ENCODE results near the gene RAD51B. TPM values are rescaled to one million over a fixed set of nuclear protein-coding genes. Genes with fewer than 3 reads are reported as not detected.

RAD51B gene
- total RNA-seq, 1 experiment from 2014 or later: 16.7 TPM

DNA sequence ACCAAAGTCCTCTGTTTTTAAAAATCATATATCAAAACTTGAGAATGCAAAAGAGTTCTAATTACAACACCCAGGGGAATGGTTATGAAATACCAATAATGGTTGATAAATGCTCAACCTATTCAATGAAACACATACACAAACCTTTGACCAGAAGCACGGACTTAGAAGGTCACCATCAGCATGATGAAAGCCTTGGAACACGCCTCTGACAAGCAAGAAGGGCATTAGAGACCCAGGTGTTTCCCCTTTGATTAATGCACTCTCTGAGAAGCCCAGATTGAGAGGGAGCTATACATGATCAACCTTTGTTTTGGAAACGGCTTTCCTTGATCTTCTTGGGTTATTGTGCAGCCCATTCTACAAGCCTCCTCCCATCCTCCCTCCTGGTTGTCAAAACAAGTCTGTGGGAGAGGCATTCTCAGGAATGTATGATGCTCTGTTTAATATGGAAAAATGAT is 904.3 kb downstream of the RAD51B start:
- no peak overlapping the region for H3K23ac ChIP-seq (ENCODE audit: insufficient read length, low read depth, low read length)
- Mint-ChIP-seq H3K4me3 (no peak overlapping the region), H3K4me1 (peaks cover 6 to 11% of the 10 kb centered on the region in 2 experiments), H3K27ac (no peak overlapping the region), H3K27me3 (ENCODE audit: low read depth) (no peaks in the 10 kb centered on the region; the same call in none of the 2 replicates), H3K9me3 (peaks cover 0 to 2% of the 10 kb centered on the region in 2 experiments; a peak in 1 of 5 replicates), H3K36me3 (ENCODE audit: insufficient read depth in 1 of 3, low read depth in 3 of 3) (no peaks in the 10 kb centered on the region)
- H3T11ph ChIP-seq (ENCODE audit: low read length): no peak overlapping the region
- H3K4ac ChIP-seq (ENCODE audit: low read depth, low read length): no peak overlapping the region
- H2BK20ac ChIP-seq (ENCODE audit: low read depth, low read length, poor library complexity, severe bottlenecking): no peak overlapping the region
- no peak overlapping the region for H3K9ac ChIP-seq (ENCODE audit: extremely low read depth, insufficient read length, low read length)
- H3K4me1 ChIP-seq (ENCODE audit: insufficient read depth, low read length): no peaks in the 10 kb centered on the region
- no CpG with 5 or more reads among the region's 3 CpGs for WGBS (ENCODE audit: extremely low coverage, insufficient read length, low lambda C conversion rate)
- TF ChIP-seq, protein P1, sequence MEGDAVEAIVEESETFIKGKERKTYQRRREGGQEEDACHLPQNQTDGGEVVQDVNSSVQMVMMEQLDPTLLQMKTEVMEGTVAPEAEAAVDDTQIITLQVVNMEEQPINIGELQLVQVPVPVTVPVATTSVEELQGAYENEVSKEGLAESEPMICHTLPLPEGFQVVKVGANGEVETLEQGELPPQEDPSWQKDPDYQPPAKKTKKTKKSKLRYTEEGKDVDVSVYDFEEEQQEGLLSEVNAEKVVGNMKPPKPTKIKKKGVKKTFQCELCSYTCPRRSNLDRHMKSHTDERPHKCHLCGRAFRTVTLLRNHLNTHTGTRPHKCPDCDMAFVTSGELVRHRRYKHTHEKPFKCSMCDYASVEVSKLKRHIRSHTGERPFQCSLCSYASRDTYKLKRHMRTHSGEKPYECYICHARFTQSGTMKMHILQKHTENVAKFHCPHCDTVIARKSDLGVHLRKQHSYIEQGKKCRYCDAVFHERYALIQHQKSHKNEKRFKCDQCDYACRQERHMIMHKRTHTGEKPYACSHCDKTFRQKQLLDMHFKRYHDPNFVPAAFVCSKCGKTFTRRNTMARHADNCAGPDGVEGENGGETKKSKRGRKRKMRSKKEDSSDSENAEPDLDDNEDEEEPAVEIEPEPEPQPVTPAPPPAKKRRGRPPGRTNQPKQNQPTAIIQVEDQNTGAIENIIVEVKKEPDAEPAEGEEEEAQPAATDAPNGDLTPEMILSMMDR (conservative IDR thresholded peaks at IDR 0.05): no peak
- H3K27me3 ChIP-seq (ENCODE audit: insufficient read depth, low read length): no peaks in the 10 kb centered on the region
- no peak for DNase-seq
- no peaks in the 10 kb centered on the region for H3K23me2 ChIP-seq (ENCODE audit: insufficient read length, low read depth, low read length, poor library complexity, severe bottlenecking)
- no peak overlapping the region for H2BK5ac ChIP-seq (ENCODE audit: insufficient read length, low read length)
- no peak overlapping the region for H3K18ac ChIP-seq (ENCODE audit: insufficient read length, low read depth, low read length)
- H3K4me2 ChIP-seq (ENCODE audit: insufficient read depth, insufficient read length, low read length): no peak overlapping the region
- no peak overlapping the region for H2BK12ac ChIP-seq (ENCODE audit: insufficient read length, low read depth, low read length)
- no peak overlapping the region for H4K91ac ChIP-seq (ENCODE audit: insufficient read length, low read depth, low read length)
- H2BK15ac ChIP-seq (ENCODE audit: low read depth, low read length): no peak overlapping the region
- H3K79me1 ChIP-seq (ENCODE audit: insufficient read depth, low read depth, low read length, poor library complexity, severe bottlenecking): no peaks in the 10 kb centered on the region
- no peaks in the 10 kb centered on the region for H3K79me2 ChIP-seq (ENCODE audit: insufficient read depth, low read length)
- H2AK5ac ChIP-seq (ENCODE audit: insufficient read length, low read length): no peak overlapping the region
- no peak overlapping the region for H3K14ac ChIP-seq (ENCODE audit: insufficient read depth, low read length)
- no peak overlapping the region for H3K56ac ChIP-seq (ENCODE audit: insufficient read length, low read depth, low read length)
- H2BK120ac ChIP-seq (ENCODE audit: low read depth, low read length, poor library complexity, severe bottlenecking): no peak overlapping the region
- no peak overlapping the region for H3K27ac ChIP-seq (ENCODE audit: insufficient read length, low read depth, low read length)
- H4K20me1 ChIP-seq (ENCODE audit: control insufficient read depth, insufficient read depth, insufficient read length): no peaks in the 10 kb centered on the region
- no peak overlapping the region for H4K5ac ChIP-seq (ENCODE audit: insufficient read length, low read depth, low read length)
- no peaks in the 10 kb centered on the region for H3K9me3 ChIP-seq (ENCODE audit: control insufficient read depth, low read depth, low read length)
- no peak overlapping the region for H2AFZ ChIP-seq (ENCODE audit: low read length)
- H4K8ac ChIP-seq (replicated peaks; ENCODE audit: insufficient read length, low read depth, low read length): no peak overlapping the region
